Astrocyte (in vitro differentiated cells and primary cell): ENCODE data around the gene FBXL7. TPM values are rescaled to one million over a fixed set of nuclear protein-coding genes. Genes with fewer than 3 reads are reported as not detected.
A peak's percentile ranks its signal among the peaks of the same experiment; 100 is the strongest.

Source experiments
- DNase-seq: peaks from one replicate; pipeline ENCODE4 v3.0.0-alpha.2; 2010; ENCODE audit warnings: low read depth
- FAIRE-seq: peaks from 2 replicates; lab custom pipeline; 2011; peaks lifted over from hg19 to GRCh38; lab: Jason Lieb, UNC
- H2AFZ ChIP-seq: 2 replicates; pipeline ENCODE4 v1.6.0; 2012; ENCODE audit warnings: low read depth, low read length, inconsistent platforms
- H3K27ac ChIP-seq: 2 replicates; pipeline ENCODE4 v1.5.1; 2011; ENCODE audit warnings: low read depth, low read length, inconsistent platforms
- H3K27me3 ChIP-seq: 2 replicates; pipeline ENCODE4 v1.6.0; 2011; ENCODE audit warnings: low read length, inconsistent platforms; ENCODE audit not compliant: insufficient read depth
- H3K36me3 ChIP-seq: 2 replicates; pipeline ENCODE4 v1.5.1; 2011; ENCODE audit warnings: low read length, inconsistent platforms; ENCODE audit not compliant: insufficient read depth
- H3K4me1 ChIP-seq: 2 replicates; pipeline ENCODE4 v1.5.1; 2011; ENCODE audit warnings: low read length, inconsistent platforms; ENCODE audit not compliant: insufficient read depth
- H3K4me2 ChIP-seq: 2 replicates; pipeline ENCODE4 v1.6.0; 2012; ENCODE audit warnings: low read length, inconsistent platforms
- H3K4me3 ChIP-seq: 2 replicates; pipeline ENCODE4 v1.5.1; 2011; ENCODE audit warnings: low read depth, mild to moderate bottlenecking, low read length, inconsistent platforms; ENCODE audit not compliant: insufficient read depth
- H3K79me2 ChIP-seq: 2 replicates; pipeline ENCODE4 v1.6.0; 2012; ENCODE audit warnings: mild to moderate bottlenecking, low read length, inconsistent platforms; ENCODE audit not compliant: insufficient read depth
- H3K9ac ChIP-seq: 2 replicates; pipeline ENCODE4 v1.6.0; 2012; ENCODE audit warnings: mild to moderate bottlenecking, low read length, inconsistent platforms
- H3K9me3 ChIP-seq: 2 replicates; pipeline ENCODE4 v1.5.1; 2012; ENCODE audit warnings: low read depth, mild to moderate bottlenecking, low read length, inconsistent platforms; ENCODE audit not compliant: insufficient read depth
- H4K20me1 ChIP-seq: 2 replicates; pipeline ENCODE4 v1.6.0; 2012; ENCODE audit warnings: low read length, inconsistent platforms; ENCODE audit not compliant: insufficient read depth
- H3K27ac Mint-ChIP-seq: one replicate; pipeline ENCODE4 v1.8.0; 2021; ENCODE audit warnings: mild to moderate bottlenecking, mixed read lengths; ENCODE audit not compliant: unreplicated experiment
- H3K27me3 Mint-ChIP-seq: one replicate; pipeline ENCODE4 v1.8.0; 2021; ENCODE audit warnings: low read depth, mixed read lengths; ENCODE audit not compliant: unreplicated experiment
- H3K36me3 Mint-ChIP-seq: one replicate; pipeline ENCODE4 v1.8.0; 2021; ENCODE audit warnings: low read depth, mixed read lengths; ENCODE audit not compliant: unreplicated experiment
- H3K4me1 Mint-ChIP-seq: one replicate; pipeline ENCODE4 v1.8.0; 2021; ENCODE audit warnings: low read depth, mixed read lengths; ENCODE audit not compliant: unreplicated experiment
- H3K4me3 Mint-ChIP-seq: one replicate; pipeline ENCODE4 v1.8.0; 2021; ENCODE audit warnings: mild to moderate bottlenecking, moderate library complexity, mixed read lengths; ENCODE audit not compliant: unreplicated experiment
- H3K9me3 Mint-ChIP-seq: one replicate; pipeline ENCODE4 v1.8.0; 2021; ENCODE audit warnings: mild to moderate bottlenecking, mixed read lengths; ENCODE audit not compliant: unreplicated experiment
- CTCF ChIP-seq: IDR thresholded peaks from 2 replicates; pipeline ENCODE4 v1.5.1; 2011; ENCODE audit warnings: low read depth, mild to moderate bottlenecking, inconsistent platforms, low read length, moderate library complexity; ENCODE audit not compliant: insufficient read depth
- EZH2 ChIP-seq: IDR thresholded peaks from 2 replicates; pipeline ENCODE4 v1.6.1; 2012; ENCODE audit warnings: mild to moderate bottlenecking, low read length, inconsistent platforms; ENCODE audit not compliant: insufficient read depth
- microRNA-seq: library from miRNA; unstranded; fragments of <30 nt; microRNA quantifications from one replicate; pipeline ENCODE4 v1.2.0, GENCODE V29; 2020
- total RNA-seq: library from RNA; stranded (reverse); gene quantifications from 2 replicates; pipeline ENCODE4 v1.2.1, GENCODE V29; 2021

The FBXL7 gene
- total RNA-seq, 1 donor from 2014 or later: 21.0 TPM

GRCh38 chr5:15977851-15978250, 477.9 kb downstream of the FBXL7 start:
- H3K27me3 ChIP-seq: no peaks in the 10 kb centered on the region
- peaks cover 2% of the 10 kb centered on the region for H3K27me3 Mint-ChIP-seq
- H3K4me2 ChIP-seq: no peak overlapping the region
- no peak overlapping the region for H2AFZ ChIP-seq
- no peaks in the 10 kb centered on the region for H4K20me1 ChIP-seq
- peaks cover 2% of the 10 kb centered on the region for H3K9me3 Mint-ChIP-seq
- no peaks in the 10 kb centered on the region for H3K4me1 ChIP-seq
- no peak overlapping the region for H3K27ac ChIP-seq
- FAIRE-seq: no peak
- no peaks in the 10 kb centered on the region for H3K9me3 ChIP-seq
- no peaks in the 10 kb centered on the region for H3K36me3 Mint-ChIP-seq
- H3K9ac ChIP-seq: no peak overlapping the region
- H3K79me2 ChIP-seq: no peaks in the 10 kb centered on the region
- H3K27ac Mint-ChIP-seq: no peak overlapping the region
- no peak for TF ChIP-seq CTCF
- TF ChIP-seq EZH2: no peak
- no peak for DNase-seq
- H3K4me1 Mint-ChIP-seq: no peaks in the 10 kb centered on the region
- no peak overlapping the region for H3K4me3 ChIP-seq
- H3K36me3 ChIP-seq: no peaks in the 10 kb centered on the region
- no peak overlapping the region for H3K4me3 Mint-ChIP-seq

GRCh38 chr5:15980835-15981234, 480.9 kb downstream of the FBXL7 start:
- H3K4me3 ChIP-seq: no peak overlapping the region
- no peaks in the 10 kb centered on the region for H3K36me3 Mint-ChIP-seq
- no peaks in the 10 kb centered on the region for H3K27me3 ChIP-seq
- H4K20me1 ChIP-seq: no peaks in the 10 kb centered on the region
- no peaks in the 10 kb centered on the region for H3K4me1 Mint-ChIP-seq
- no peak overlapping the region for H3K27ac ChIP-seq
- FAIRE-seq: no peak
- H3K9me3 Mint-ChIP-seq: no peaks in the 10 kb centered on the region
- TF ChIP-seq CTCF: no peak
- TF ChIP-seq EZH2: no peak
- H3K9me3 ChIP-seq: no peaks in the 10 kb centered on the region
- H3K27me3 Mint-ChIP-seq: peaks cover 2% of the 10 kb centered on the region
- H3K79me2 ChIP-seq: no peaks in the 10 kb centered on the region
- no peaks in the 10 kb centered on the region for H3K36me3 ChIP-seq
- H3K4me1 ChIP-seq: no peaks in the 10 kb centered on the region
- no peak overlapping the region for H3K4me2 ChIP-seq
- no peak overlapping the region for H2AFZ ChIP-seq
- H3K4me3 Mint-ChIP-seq: no peak overlapping the region
- DNase-seq: no peak
- no peak overlapping the region for H3K27ac Mint-ChIP-seq
- H3K9ac ChIP-seq: no peak overlapping the region

- FAIRE-seq (no peak), DNase-seq (no peak)
- Histone ChIP-seq H4K20me1 (no peaks in the 10 kb centered on the region), H3K36me3 (no peaks in the 10 kb centered on the region), H3K27ac (no peak overlapping the region), H3K4me2 (no peak overlapping the region), H2AFZ (no peak overlapping the region), H3K27me3 (no peaks in the 10 kb centered on the region), H3K79me2 (no peaks in the 10 kb centered on the region), H3K9ac (no peak overlapping the region), H3K9me3 (no peaks in the 10 kb centered on the region), H3K4me1 (no peaks in the 10 kb centered on the region), H3K4me3 (no peak overlapping the region)
- TF ChIP-seq CTCF (no peak), EZH2 (no peak)
- Mint-ChIP-seq H3K4me1 (no peaks in the 10 kb centered on the region), H3K36me3 (no peaks in the 10 kb centered on the region), H3K9me3 (no peaks in the 10 kb centered on the region), H3K27ac (no peak overlapping the region), H3K27me3 (peaks cover 2% of the 10 kb centered on the region), H3K4me3 (no peak overlapping the region)
Observed at GRCh38 chr5:15983392-15983791, 483.4 kb downstream of the FBXL7 start.

Small RNA genes within 50 kb of the gene (microRNA-seq; reads per million reads assigned to microRNA genes)
- gene MIR887: 4,429 reads per million, percentile 92 among the genes with 10 or more reads in this experiment
